ENCODE data around the gene DNAAF9. TPM values are rescaled to one million over a fixed set of nuclear protein-coding genes. Genes with fewer than 3 reads are reported as not detected.

DNAAF9 gene
- polyA plus RNA-seq, 4 donors = 1.4 to 9.6 (median 3.5) TPM

DNA sequence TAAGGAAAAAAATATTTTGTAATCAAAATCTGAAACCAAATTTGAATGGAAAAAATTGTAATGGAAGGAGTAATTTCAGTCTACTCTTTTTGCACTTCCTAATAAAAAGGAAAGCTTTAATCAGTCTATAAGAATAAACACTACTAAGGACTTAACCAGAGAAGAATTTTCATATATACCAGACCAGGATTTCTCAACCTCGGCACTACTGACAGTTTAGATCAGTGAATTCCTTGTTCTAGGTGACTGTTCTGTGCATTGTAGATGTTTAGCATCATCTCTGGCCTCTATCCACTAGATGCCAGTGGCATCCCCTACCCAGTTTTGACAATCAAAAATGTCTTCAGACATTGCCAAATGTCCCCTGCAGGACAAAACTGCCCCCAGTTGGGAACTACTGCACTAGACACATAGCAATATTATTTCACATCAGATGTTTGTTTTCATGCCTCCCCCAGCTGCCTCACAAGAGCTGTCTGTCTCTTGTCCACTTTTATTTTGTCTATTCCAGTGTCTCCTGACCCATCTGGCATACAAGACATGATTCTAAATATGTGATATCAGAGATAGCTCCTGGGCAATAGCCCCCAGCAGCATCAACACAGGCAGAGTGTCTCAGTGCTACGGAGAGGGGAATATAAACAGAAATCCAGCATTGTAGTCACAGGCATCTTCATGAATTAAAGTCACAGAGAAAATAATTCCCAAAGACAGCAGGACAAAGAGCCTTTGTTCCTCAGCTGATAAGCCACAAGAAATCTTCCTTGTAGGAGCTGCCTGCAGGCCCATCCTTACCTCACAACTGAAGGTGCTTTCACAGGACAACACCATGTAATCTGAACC is 27.0 kb downstream of the DNAAF9 start:
- WGBS, 3 donors = 59 to 81% (median 70%) methylated on average over 2 of the region's 2 CpGs
- H3K4me3 ChIP-seq (ENCODE audit: low read depth in 1 of 3, low read length in 3 of 3) = no peak overlapping the region
- no peak for FAIRE-seq
- no peaks in the 10 kb centered on the region for H3K27me3 ChIP-seq (ENCODE audit: control insufficient read depth in 3 of 3, insufficient read depth in 3 of 3, low read length in 3 of 3)
- peaks cover 0 to 15% (median 0%) of the 10 kb centered on the region in 3 donors for H3K36me3 ChIP-seq (ENCODE audit: control insufficient read depth in 3 of 3, insufficient read depth in 2 of 3, low read depth in 1 of 3, low read length in 3 of 3)
- H3K4me1 ChIP-seq (ENCODE audit: control insufficient read depth in 3 of 3, insufficient read depth in 2 of 3, low read depth in 1 of 3, low read length in 2 of 3) = no peaks in the 10 kb centered on the region
- DNase-seq = no peak
- no peak overlapping the region for H3K27ac ChIP-seq (ENCODE audit: low read depth in 1 of 3, low read length in 2 of 3)
- peaks cover 0 to 2% of the 10 kb centered on the region in 2 donors for H3K9me3 ChIP-seq (ENCODE audit: control insufficient read depth in 2 of 2, insufficient read depth in 1 of 2, low read depth in 1 of 2, low read length in 1 of 2)

DNA sequence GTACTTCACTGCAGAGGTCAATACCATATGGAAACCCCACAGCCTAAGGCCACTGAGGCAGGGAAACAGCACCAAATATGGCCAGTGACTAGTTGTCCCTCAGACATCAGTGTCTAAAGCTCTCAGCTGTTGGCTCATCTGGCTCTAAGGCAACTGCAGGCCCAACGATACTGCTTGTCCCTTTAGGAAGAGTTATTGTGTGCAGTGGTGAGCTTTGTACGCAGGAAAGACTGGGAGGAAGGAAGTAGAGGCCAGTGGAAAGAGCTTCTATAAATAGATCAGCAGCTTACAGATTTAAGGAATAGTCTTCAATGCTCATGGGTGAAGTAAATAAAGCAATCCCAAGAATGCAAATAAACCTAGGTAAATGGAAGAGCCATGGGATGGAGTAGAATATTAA is 29.3 kb downstream of the DNAAF9 start:
- FAIRE-seq = no peak
- peaks cover 0 to 18% (median 4%) of the 10 kb centered on the region in 3 donors for H3K36me3 ChIP-seq (ENCODE audit: control insufficient read depth in 3 of 3, insufficient read depth in 2 of 3, low read depth in 1 of 3, low read length in 3 of 3)
- H3K9me3 ChIP-seq (ENCODE audit: control insufficient read depth in 2 of 2, insufficient read depth in 1 of 2, low read depth in 1 of 2, low read length in 1 of 2) = no peaks in the 10 kb centered on the region
- no peaks in the 10 kb centered on the region for H3K4me1 ChIP-seq (ENCODE audit: control insufficient read depth in 3 of 3, insufficient read depth in 2 of 3, low read depth in 1 of 3, low read length in 2 of 3)
- DNase-seq = no peak
- WGBS, 3 donors = 58 to 80% (median 79%) methylated on average over 2 of the region's 2 CpGs
- H3K27me3 ChIP-seq (ENCODE audit: control insufficient read depth in 3 of 3, insufficient read depth in 3 of 3, low read length in 3 of 3) = no peaks in the 10 kb centered on the region
- H3K27ac ChIP-seq (ENCODE audit: low read depth in 1 of 3, low read length in 2 of 3) = no peak overlapping the region
- H3K4me3 ChIP-seq (ENCODE audit: low read depth in 1 of 3, low read length in 3 of 3) = no peak overlapping the region

DNA sequence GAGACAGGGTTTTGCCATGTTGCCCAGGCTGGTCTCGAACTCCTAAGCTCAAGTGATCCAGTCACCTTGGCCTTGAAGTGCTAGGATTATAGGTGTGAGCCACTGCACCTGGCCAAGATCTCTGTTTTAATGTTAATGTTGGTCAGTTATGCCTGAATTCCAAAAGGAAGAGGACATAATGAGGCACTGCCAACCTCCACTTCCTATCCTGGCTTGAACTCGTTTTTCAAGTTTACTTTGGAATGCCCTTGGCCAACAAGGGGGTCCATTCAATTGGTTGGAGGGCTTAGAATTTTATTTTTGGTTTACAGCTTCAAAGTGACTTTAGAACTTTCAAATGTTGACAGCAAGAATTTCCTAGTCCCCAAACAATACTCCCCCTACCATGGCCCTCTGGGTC is 29.8 kb downstream of the DNAAF9 start:
- no peak overlapping the region for H3K27ac ChIP-seq (ENCODE audit: low read depth in 1 of 3, low read length in 2 of 3)
- no peak for FAIRE-seq
- no peak for DNase-seq
- H3K4me3 ChIP-seq (ENCODE audit: low read depth in 1 of 3, low read length in 3 of 3) = no peak overlapping the region
- H3K9me3 ChIP-seq (ENCODE audit: control insufficient read depth in 2 of 2, insufficient read depth in 1 of 2, low read depth in 1 of 2, low read length in 1 of 2) = no peaks in the 10 kb centered on the region
- no peaks in the 10 kb centered on the region for H3K27me3 ChIP-seq (ENCODE audit: control insufficient read depth in 3 of 3, insufficient read depth in 3 of 3, low read length in 3 of 3)
- no peaks in the 10 kb centered on the region for H3K4me1 ChIP-seq (ENCODE audit: control insufficient read depth in 3 of 3, insufficient read depth in 2 of 3, low read depth in 1 of 3, low read length in 2 of 3)
- H3K36me3 ChIP-seq (ENCODE audit: control insufficient read depth in 3 of 3, insufficient read depth in 2 of 3, low read depth in 1 of 3, low read length in 3 of 3) = peaks cover 0 to 21% (median 4%) of the 10 kb centered on the region in 3 donors
- WGBS, 3 donors = 74 to 91% (median 84%) methylated on average over 2 of the region's 2 CpGs

DNA sequence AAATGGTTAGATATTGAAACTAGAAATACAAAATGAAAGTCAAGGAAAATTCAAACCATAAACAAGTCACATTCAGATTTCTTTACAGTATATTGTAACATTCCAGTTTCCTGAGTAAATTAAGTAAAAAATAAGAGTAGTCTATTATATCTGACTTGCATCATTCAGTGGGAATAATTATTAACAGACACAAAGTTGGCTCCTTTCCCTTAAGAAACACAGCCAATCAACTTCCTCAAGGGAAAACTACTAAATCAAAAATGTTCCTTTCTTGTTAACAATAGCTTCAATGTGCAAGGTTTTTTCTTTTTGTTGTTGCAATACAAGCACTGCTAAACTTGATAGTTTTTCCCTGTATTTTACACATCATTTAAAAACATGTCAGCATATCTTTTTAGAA is 33.2 kb downstream of the DNAAF9 start:
- Histone ChIP-seq H3K27ac (ENCODE audit: low read depth in 1 of 3, low read length in 2 of 3) (no peak overlapping the region), H3K4me3 (ENCODE audit: low read depth in 1 of 3, low read length in 3 of 3) (no peak overlapping the region), H3K36me3 (ENCODE audit: control insufficient read depth in 3 of 3, insufficient read depth in 2 of 3, low read depth in 1 of 3, low read length in 3 of 3) (peaks cover 0 to 31% (median 4%) of the 10 kb centered on the region in 3 donors), H3K9me3 (ENCODE audit: control insufficient read depth in 2 of 2, insufficient read depth in 1 of 2, low read depth in 1 of 2, low read length in 1 of 2) (no peaks in the 10 kb centered on the region), H3K4me1 (ENCODE audit: control insufficient read depth in 3 of 3, insufficient read depth in 2 of 3, low read depth in 1 of 3, low read length in 2 of 3) (peaks cover 0 to 4% (median 0%) of the 10 kb centered on the region in 3 donors), H3K27me3 (ENCODE audit: control insufficient read depth in 3 of 3, insufficient read depth in 3 of 3, low read length in 3 of 3) (no peaks in the 10 kb centered on the region)
- FAIRE-seq = no peak
- peak in 1 of 2 donors; percentile 16 for DNase-seq

DNA sequence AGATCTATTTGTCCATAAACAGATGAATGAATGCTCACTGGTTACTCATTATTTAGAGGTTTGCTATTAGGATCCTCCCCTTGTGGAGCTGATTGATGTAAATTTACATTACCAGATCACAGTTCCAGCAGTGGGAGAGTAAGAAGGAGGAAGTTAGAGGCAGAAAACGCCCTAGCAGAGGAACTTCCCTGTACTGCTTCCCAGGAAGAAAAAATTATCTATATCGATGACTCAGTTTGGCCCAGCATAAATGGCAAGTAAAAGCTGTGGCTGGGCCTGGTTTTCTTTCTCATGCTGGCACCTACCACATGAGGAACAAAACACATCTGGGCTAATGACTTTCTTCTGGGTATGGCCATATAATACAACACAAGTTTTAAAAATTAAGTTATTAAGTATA is 35.7 kb downstream of the DNAAF9 start:
- H3K27me3 ChIP-seq (ENCODE audit: control insufficient read depth in 3 of 3, insufficient read depth in 3 of 3, low read length in 3 of 3) = no peaks in the 10 kb centered on the region
- whole genome bisulfite sequencing, 3 donors = 33 to 65% (median 44%) methylated on average over 2 of the region's 2 CpGs
- DNase-seq (peak in 1 of 2 donors; percentile 58), FAIRE-seq (no peak)
- H3K9me3 ChIP-seq (ENCODE audit: control insufficient read depth in 2 of 2, insufficient read depth in 1 of 2, low read depth in 1 of 2, low read length in 1 of 2) = no peaks in the 10 kb centered on the region
- H3K4me3 ChIP-seq (ENCODE audit: low read depth in 1 of 3, low read length in 3 of 3) = no peak overlapping the region
- peaks cover 0 to 31% (median 7%) of the 10 kb centered on the region in 3 donors for H3K36me3 ChIP-seq (ENCODE audit: control insufficient read depth in 3 of 3, insufficient read depth in 2 of 3, low read depth in 1 of 3, low read length in 3 of 3)
- H3K27ac ChIP-seq (ENCODE audit: low read depth in 1 of 3, low read length in 2 of 3) = peak overlapping the region in 1 of 3 donors; percentile 81
- H3K4me1 ChIP-seq (ENCODE audit: control insufficient read depth in 3 of 3, insufficient read depth in 2 of 3, low read depth in 1 of 3, low read length in 2 of 3) = peaks cover 0 to 4% (median 0%) of the 10 kb centered on the region in 3 donors

DNA sequence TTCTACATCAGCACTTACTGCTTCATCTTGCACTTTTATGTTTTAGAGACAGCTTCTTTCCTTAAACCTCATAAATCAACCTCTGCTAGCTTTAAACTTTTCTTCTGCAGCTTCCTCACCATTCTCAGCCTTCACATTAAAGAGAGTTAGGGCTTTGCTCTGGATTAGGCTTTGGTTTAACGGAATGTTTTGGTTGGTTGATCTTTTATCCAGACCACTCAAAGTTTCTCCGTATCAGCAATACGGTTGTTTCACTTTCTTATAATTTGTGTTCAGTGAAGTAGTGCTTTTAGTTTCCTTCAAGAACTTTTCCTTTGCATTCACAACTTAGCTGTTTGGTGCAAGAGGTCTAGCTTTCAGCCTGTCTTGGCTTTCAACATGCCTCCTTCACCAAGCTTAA is 40.4 kb downstream of the DNAAF9 start:
- no peaks in the 10 kb centered on the region for H3K9me3 ChIP-seq (ENCODE audit: control insufficient read depth in 2 of 2, insufficient read depth in 1 of 2, low read depth in 1 of 2, low read length in 1 of 2)
- H3K27ac ChIP-seq (ENCODE audit: low read depth in 1 of 3, low read length in 2 of 3) = no peak overlapping the region
- FAIRE-seq (no peak), DNase-seq (no peak)
- H3K4me1 ChIP-seq (ENCODE audit: control insufficient read depth in 3 of 3, insufficient read depth in 2 of 3, low read depth in 1 of 3, low read length in 2 of 3) = peaks cover 0 to 4% (median 0%) of the 10 kb centered on the region in 3 donors
- peaks cover 0 to 26% (median 3%) of the 10 kb centered on the region in 3 donors for H3K36me3 ChIP-seq (ENCODE audit: control insufficient read depth in 3 of 3, insufficient read depth in 2 of 3, low read depth in 1 of 3, low read length in 3 of 3)
- 66 to 72% (median 69%) methylated on average over 3 of the region's 3 CpGs for WGBS, 3 donors
- H3K27me3 ChIP-seq (ENCODE audit: control insufficient read depth in 3 of 3, insufficient read depth in 3 of 3, low read length in 3 of 3) = no peaks in the 10 kb centered on the region
- no peak overlapping the region for H3K4me3 ChIP-seq (ENCODE audit: low read depth in 1 of 3, low read length in 3 of 3)

DNA sequence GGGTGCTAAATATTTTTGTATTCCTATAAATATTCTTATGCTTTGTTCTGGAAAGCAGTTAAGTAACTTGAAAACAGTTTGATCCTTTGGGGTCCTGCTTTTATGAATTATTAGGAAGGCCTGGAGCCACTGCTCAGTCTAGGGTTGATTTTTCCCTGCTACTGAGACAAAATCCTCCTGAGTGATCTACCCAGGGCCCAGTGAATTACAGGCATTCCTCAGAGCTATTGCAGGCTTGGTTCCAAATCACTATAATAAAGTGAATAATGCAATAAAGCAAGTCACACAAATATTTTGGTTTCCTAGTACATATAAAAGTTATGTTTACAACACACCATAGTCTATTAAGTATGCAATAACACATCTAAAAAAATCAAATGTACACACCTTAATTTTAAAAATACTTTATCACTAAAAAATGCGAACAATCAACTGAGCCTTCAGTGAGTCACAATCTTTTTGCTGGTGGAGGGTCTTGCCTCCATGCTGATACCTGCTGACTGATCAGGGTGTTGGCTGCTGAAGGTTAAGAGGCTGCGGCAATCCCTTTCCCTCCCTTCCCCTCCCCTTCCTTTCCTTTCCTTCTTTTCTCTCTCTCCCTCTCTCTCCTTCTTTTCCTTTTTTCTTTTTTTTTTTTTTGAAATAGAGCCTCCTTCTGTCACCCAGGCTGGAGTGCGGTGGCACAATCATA is 43.0 kb downstream of the DNAAF9 start:
- no peaks in the 10 kb centered on the region for H3K27me3 ChIP-seq (ENCODE audit: control insufficient read depth in 3 of 3, insufficient read depth in 3 of 3, low read length in 3 of 3)
- DNase-seq (no peak), FAIRE-seq (no peak)
- H3K4me3 ChIP-seq (ENCODE audit: low read depth in 1 of 3, low read length in 3 of 3) = no peak overlapping the region
- WGBS, 3 donors = 91 to 98% (median 93%) methylated on average over 3 of the region's 3 CpGs
- H3K4me1 ChIP-seq (ENCODE audit: control insufficient read depth in 3 of 3, insufficient read depth in 2 of 3, low read depth in 1 of 3, low read length in 2 of 3) = no peaks in the 10 kb centered on the region
- no peak overlapping the region for H3K27ac ChIP-seq (ENCODE audit: low read depth in 1 of 3, low read length in 2 of 3)
- peaks cover 0 to 19% (median 3%) of the 10 kb centered on the region in 3 donors for H3K36me3 ChIP-seq (ENCODE audit: control insufficient read depth in 3 of 3, insufficient read depth in 2 of 3, low read depth in 1 of 3, low read length in 3 of 3)
- H3K9me3 ChIP-seq (ENCODE audit: control insufficient read depth in 2 of 2, insufficient read depth in 1 of 2, low read depth in 1 of 2, low read length in 1 of 2) = no peaks in the 10 kb centered on the region

DNA sequence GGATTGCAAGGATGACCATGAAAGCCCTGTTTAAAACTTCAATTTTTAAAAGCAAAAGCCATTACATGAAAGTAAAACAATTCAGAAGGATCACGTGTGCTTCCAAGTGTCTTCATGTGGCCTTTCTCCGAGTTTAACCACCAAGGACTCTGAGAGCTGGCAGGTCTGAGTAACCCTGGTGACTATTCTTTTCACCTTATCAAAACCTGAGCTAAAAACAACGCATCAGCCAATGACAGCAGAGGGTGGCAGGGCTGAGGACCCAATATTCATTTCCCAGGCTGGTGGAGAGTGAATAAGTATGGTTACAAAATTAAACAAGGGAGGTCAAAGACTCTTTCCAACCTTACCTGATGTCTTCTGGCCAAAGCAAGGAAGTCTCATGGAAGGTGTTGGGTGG is 46.7 kb downstream of the DNAAF9 start:
- FAIRE-seq (no peak), DNase-seq (no peak)
- Histone ChIP-seq H3K9me3 (ENCODE audit: control insufficient read depth in 2 of 2, insufficient read depth in 1 of 2, low read depth in 1 of 2, low read length in 1 of 2) (no peaks in the 10 kb centered on the region), H3K4me3 (ENCODE audit: low read depth in 1 of 3, low read length in 3 of 3) (no peak overlapping the region), H3K4me1 (ENCODE audit: control insufficient read depth in 3 of 3, insufficient read depth in 2 of 3, low read depth in 1 of 3, low read length in 2 of 3) (peaks cover 0 to 14% (median 0%) of the 10 kb centered on the region in 3 donors), H3K36me3 (ENCODE audit: control insufficient read depth in 3 of 3, insufficient read depth in 2 of 3, low read depth in 1 of 3, low read length in 3 of 3) (peaks cover 0 to 7% (median 0%) of the 10 kb centered on the region in 3 donors), H3K27me3 (ENCODE audit: control insufficient read depth in 3 of 3, insufficient read depth in 3 of 3, low read length in 3 of 3) (no peaks in the 10 kb centered on the region), H3K27ac (ENCODE audit: low read depth in 1 of 3, low read length in 2 of 3) (no peak overlapping the region)
- 88 to 92% (median 91%) methylated on average over 3 of the region's 3 CpGs for WGBS, 3 donors

Data from small intestine (tissue), 7 donors.